Suppressor macrophage treated with lipopolysaccharide for 4 hours (primary cell): Measurements from ENCODE around the gene SOCS3.

Experiments
- DNase-seq: peaks from one replicate; pipeline ENCODE4 v3.0.0-alpha.2; 2020

The SOCS3 gene

GRCh38 chr17:78359997-78360370, at the start of gene SOCS3:
TSS of gene SOCS3 (minus strand) at chr17:78360077. CDS start at chr17:78359095, 982 bp downstream.
- peak; percentile 100 for DNase-seq

- DNase-seq: no peak
Measured at GRCh38 chr17:78409191-78409928, 49.5 kb upstream of the SOCS3 start.

GRCh38 chr17:78408476-78409050, 48.7 kb upstream of the SOCS3 start:
- DNase-seq: no peak

- DNase-seq: peak; percentile 39
Measured at GRCh38 chr17:78407387-78408000, 47.6 kb upstream of the SOCS3 start.

GRCh38 chr17:78406920-78407319, 47.0 kb upstream of the SOCS3 start:
- DNase-seq: no peak

GRCh38 chr17:78406396-78406795, 46.5 kb upstream of the SOCS3 start:
- no peak for DNase-seq

- DNase-seq: no peak
Measured at GRCh38 chr17:78403822-78404221, 43.9 kb upstream of the SOCS3 start.

GRCh38 chr17:78401891-78402290, 42.0 kb upstream of the SOCS3 start:
- DNase-seq: no peak

- DNase-seq: no peak
Measured at GRCh38 chr17:78401246-78401645, 41.4 kb upstream of the SOCS3 start.

- DNase-seq: no peak
Measured at GRCh38 chr17:78400581-78401240, 40.8 kb upstream of the SOCS3 start.

GRCh38 chr17:78399693-78400144, 39.8 kb upstream of the SOCS3 start:
- DNase-seq: no peak

GRCh38 chr17:78399028-78399692, 39.3 kb upstream of the SOCS3 start:
- no peak for DNase-seq

- no peak for DNase-seq
Measured at GRCh38 chr17:78398390-78398789, 38.5 kb upstream of the SOCS3 start.

- DNase-seq: no peak
Measured at GRCh38 chr17:78397681-78398101, 37.8 kb upstream of the SOCS3 start.

GRCh38 chr17:78396441-78397337, 36.8 kb upstream of the SOCS3 start:
- no peak for DNase-seq

GRCh38 chr17:78395155-78395554, 35.3 kb upstream of the SOCS3 start:
- no peak for DNase-seq

- DNase-seq: no peak
Measured at GRCh38 chr17:78394209-78394608, 34.3 kb upstream of the SOCS3 start.

GRCh38 chr17:78393575-78393974, 33.7 kb upstream of the SOCS3 start:
- no peak for DNase-seq

- DNase-seq: no peak
Measured at GRCh38 chr17:78392295-78392694, 32.4 kb upstream of the SOCS3 start.

GRCh38 chr17:78391843-78392242, 32.0 kb upstream of the SOCS3 start:
- DNase-seq: no peak

- DNase-seq: no peak
Measured at GRCh38 chr17:78391051-78391431, 31.2 kb upstream of the SOCS3 start.
